IMR-90 (cell line): ENCODE data around the gene SIDT1.

ENCODE experiments used
- BHLHE40 ChIP-seq: fragments of 150-350 bp; IDR thresholded peaks from 2 replicates; pipeline ENCODE4 v1.6.1; 2016; ENCODE audit warnings: mild to moderate bottlenecking, low read depth, low read length
- CEBPB ChIP-seq: IDR thresholded peaks from 2 replicates; pipeline ENCODE4 v1.6.1; 2012; ENCODE audit warnings: low read depth, low read length, improper control_type of control experiment
- CTCF ChIP-seq: conservative IDR thresholded peaks from 2 replicates; pipeline ENCODE4 v1.5.1; 2012; ENCODE audit warnings: mild to moderate bottlenecking, low read depth, low read length, improper control_type of control experiment
- FOS ChIP-seq: fragments of 150-350 bp; IDR thresholded peaks from 2 replicates; pipeline ENCODE4 v1.6.1; 2016; ENCODE audit warnings: low read depth, low read length
- MAFK ChIP-seq: IDR thresholded peaks from 2 replicates; pipeline ENCODE4 v1.6.1; 2012; ENCODE audit warnings: low read depth, low read length, improper control_type of control experiment
- MAZ ChIP-seq: IDR thresholded peaks from 2 replicates; pipeline ENCODE4 v1.6.1; 2012; ENCODE audit warnings: low read depth, mild to moderate bottlenecking, low read length, improper control_type of control experiment, moderate library complexity, borderline replicate concordance
- MXI1 ChIP-seq: IDR thresholded peaks from 2 replicates; pipeline ENCODE4 v1.6.1; 2012; ENCODE audit warnings: low read depth, mild to moderate bottlenecking, low read length, moderate library complexity, borderline replicate concordance
- NFE2L2 ChIP-seq: fragments of 150-350 bp; IDR thresholded peaks from 2 replicates; pipeline ENCODE4 v1.6.1; 2016; ENCODE audit warnings: low read depth, mild to moderate bottlenecking, low read length
- POLR2A ChIP-seq: IDR thresholded peaks from 2 replicates; pipeline ENCODE4 v1.6.1; 2012; ENCODE audit warnings: mild to moderate bottlenecking, low read depth, low read length
- RAD21 ChIP-seq: IDR thresholded peaks from 2 replicates; pipeline ENCODE4 v1.6.1; 2012; ENCODE audit warnings: low read length, improper control_type of control experiment
- SMC3 ChIP-seq: fragments of 150-350 bp; IDR thresholded peaks from 2 replicates; pipeline ENCODE4 v1.6.1; 2016; ENCODE audit warnings: low read depth, mild to moderate bottlenecking, antibody characterized with exemption, low read length, moderate library complexity
- USF2 ChIP-seq: fragments of 150-350 bp; IDR thresholded peaks from 2 replicates; pipeline ENCODE4 v1.6.1; 2017; ENCODE audit warnings: mild to moderate bottlenecking, antibody characterized with exemption, low read length, low read depth

- TF ChIP-seq CTCF (no peak), NFE2L2 (no peak), POLR2A (no peak), CEBPB (no peak), BHLHE40 (no peak), RAD21 (no peak), MXI1 (no peak), USF2 (no peak), FOS (no peak), MAZ (no peak), SMC3 (no peak), MAFK (no peak)
These were observed 61.7 kb downstream of the SIDT1 start for GRCh38 chr3:113594066-113594465.
